Measurements from ENCODE around the gene PLEKHG4B.
"Not testable (repeated sequence)": the region's sequence is repeated elsewhere in the genome, so short reads cannot be mapped to it uniquely, and the experiment has no call there.

PLEKHG4B gene, protein sequence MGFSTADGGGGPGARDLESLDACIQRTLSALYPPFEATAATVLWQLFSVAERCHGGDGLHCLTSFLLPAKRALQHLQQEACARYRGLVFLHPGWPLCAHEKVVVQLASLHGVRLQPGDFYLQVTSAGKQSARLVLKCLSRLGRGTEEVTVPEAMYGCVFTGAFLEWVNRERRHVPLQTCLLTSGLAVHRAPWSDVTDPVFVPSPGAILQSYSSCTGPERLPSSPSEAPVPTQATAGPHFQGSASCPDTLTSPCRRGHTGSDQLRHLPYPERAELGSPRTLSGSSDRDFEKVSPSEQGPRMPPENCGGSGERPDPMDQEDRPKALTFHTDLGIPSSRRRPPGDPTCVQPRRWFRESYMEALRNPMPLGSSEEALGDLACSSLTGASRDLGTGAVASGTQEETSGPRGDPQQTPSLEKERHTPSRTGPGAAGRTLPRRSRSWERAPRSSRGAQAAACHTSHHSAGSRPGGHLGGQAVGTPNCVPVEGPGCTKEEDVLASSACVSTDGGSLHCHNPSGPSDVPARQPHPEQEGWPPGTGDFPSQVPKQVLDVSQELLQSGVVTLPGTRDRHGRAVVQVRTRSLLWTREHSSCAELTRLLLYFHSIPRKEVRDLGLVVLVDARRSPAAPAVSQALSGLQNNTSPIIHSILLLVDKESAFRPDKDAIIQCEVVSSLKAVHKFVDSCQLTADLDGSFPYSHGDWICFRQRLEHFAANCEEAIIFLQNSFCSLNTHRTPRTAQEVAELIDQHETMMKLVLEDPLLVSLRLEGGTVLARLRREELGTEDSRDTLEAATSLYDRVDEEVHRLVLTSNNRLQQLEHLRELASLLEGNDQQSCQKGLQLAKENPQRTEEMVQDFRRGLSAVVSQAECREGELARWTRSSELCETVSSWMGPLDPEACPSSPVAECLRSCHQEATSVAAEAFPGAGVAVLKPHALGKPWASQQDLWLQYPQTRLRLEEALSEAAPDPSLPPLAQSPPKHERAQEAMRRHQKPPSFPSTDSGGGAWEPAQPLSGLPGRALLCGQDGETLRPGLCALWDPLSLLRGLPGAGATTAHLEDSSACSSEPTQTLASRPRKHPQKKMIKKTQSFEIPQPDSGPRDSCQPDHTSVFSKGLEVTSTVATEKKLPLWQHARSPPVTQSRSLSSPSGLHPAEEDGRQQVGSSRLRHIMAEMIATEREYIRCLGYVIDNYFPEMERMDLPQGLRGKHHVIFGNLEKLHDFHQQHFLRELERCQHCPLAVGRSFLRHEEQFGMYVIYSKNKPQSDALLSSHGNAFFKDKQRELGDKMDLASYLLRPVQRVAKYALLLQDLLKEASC (N-terminal part only)

DNA sequence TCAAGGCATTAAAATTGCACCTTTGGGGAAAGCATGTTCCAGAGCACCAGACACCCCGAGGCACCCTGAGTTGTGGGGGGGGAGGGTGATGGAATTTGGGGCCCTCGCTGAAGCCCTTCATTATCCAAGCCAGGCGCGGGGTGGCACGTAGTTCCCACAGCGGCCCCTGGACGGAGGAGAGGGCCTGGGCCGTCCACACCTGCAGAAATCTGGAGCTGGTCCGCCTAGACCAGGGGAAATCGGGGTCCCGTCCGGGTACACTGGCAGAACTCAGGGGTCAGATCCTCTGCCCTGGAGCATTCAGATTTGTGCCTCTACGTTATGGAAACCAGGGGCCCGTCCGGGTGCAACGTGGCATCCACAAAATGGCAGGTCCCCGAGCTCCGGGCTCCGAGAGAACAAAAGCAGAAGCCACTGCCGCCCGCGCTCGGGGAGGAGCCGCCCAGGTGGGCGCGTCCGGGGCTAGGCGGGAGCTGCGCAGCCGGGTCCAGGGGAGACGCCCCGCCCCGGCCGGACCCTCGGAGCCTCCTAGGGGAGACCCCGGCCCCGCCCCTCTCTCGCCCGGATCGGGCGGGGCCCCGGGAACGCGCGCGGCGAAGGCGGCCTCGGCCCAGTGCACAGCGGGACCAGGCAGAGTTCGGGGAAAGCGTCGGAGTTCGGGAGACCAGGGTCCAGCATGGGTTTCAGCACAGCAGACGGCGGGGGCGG lies at the start of gene PLEKHG4B:
TSS of gene PLEKHG4B (plus strand) at position 613 of the 708 bp plus-strand sequence. CDS start at position 677, 64 bp downstream.
- DNase-seq (ENCODE audit: low read depth, low spot score) = no peak

DNA sequence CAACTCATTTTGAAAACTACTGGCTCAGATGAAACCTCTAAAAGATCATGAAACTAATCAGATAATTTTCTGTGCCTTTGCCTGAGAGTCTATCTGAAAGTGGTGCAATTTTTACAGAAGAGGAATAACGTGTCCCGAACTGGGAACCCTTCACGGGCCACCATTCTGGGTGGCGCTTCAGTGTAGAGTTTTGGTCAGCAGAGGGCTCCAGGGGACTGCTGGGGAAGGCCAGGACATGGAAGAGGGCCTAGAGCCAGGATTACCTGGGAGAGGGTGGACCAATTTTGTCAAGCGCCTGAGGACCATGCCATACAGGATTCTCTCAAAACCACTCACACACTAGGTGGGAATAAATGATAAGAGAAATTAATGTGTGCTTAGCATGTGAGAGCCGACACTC lies 49.7 kb upstream of the PLEKHG4B start:
- DNase-seq (ENCODE audit: low read depth, low spot score) = no peak

DNA sequence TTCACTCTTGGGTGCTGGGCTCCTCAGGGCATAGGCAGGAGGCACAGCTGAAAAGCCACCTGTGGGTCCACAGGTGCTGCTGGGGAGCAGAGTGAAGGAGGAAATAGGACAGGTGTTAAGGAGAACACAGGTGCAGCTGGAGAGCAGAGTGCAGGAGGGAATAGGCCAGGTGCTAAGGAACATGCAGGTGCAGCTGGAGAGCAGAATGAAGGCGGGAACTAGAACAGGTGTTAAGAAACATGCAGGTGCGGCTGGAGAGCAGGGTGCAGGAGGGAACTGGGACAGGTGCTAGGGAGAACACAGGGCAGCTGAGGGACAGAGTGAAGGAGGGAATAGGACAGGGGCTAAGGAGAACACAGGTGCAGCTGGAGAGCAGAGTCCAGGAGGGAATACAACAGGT lies 43.8 kb upstream of the PLEKHG4B start:
- no peak for DNase-seq (ENCODE audit: low read depth, low spot score)

DNA sequence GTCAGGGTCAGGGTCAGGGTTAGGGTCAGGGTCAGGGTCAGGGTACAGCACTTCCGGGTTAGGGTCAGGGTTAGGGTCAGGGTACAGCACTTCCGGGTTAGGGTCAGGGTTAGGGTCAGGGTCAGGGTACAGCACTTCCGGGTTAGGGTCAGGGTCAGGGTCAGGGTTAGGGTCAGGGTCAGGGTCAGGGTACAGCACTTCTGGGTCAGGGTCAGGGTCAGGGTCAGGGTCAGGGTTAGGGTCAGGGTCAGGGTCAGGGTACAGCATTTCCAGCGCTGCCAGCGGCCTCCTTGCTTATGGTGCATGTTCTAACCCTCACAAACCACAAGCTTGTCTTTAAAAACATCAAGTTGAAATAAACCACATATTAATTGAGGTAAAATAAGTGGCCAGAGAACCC lies 42.4 kb upstream of the PLEKHG4B start:
- not testable (repeated sequence) for DNase-seq (ENCODE audit: low read depth, low spot score)

DNA sequence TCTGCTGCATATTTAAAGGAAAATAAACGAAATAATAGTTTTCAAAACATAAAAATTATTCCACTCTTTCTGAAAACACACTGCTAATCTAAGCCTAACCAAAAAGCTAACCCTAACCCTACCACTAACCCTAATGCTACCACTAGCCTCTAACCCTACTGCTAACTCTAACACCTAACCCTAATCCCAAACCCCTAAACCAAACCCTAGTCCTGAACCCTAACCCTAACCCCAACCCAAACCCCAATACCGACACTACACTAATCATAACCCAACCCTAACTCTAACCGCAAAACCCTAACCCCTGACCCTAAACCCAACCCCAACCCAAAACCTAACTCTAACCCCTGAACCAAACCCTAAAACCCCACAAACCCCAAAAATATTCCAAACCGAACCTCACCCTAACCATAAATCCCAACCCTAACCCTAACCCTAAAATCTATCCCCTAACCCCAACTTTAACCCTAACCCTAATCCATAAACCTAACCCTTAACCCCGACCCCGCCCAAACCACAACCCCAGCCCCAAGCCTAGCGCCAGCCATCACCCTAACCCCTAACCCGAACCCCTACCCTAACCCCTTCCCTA lies 41.9 kb upstream of the PLEKHG4B start:
- DNase-seq (ENCODE audit: low read depth, low spot score) = no peak

DNA sequence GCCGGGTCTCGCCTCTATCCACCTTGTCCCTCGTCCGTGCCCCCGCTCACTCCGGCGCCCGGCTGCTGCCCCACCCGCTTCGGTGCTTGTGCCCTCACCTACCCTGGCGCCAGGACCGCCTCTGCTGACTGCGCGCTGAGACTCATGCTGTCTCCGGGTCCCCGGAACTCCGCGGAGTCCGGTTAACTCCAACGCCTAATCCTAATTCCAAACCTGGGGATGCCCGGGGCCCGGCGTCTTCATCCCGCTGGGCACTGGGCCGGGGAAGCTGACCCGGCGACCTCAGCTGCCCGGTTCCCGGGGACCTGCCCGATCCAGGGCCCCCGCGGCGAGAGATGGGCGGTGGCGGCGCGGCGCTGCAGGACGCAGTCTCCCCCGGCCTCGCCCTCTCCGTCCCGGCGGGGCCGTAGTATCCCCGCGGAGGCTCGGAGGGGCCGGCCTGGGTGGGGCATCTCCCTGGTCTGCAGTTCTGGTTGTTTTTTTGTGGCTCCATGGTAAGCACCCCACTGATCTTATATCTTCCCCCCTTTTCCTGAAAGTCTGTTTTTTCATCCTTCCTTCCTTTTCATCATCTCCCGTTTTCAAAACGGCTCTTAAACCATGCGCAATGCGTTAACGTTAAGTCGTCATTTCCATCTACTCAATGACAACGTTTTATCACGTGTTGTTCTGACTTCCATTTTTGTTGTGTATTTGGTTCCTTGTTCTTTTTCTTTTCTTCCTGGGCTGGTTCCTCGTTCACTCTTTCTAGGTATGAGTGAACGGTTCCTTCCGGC lies 41.1 kb upstream of the PLEKHG4B start:
- no peak for DNase-seq (ENCODE audit: low read depth, low spot score)

DNA sequence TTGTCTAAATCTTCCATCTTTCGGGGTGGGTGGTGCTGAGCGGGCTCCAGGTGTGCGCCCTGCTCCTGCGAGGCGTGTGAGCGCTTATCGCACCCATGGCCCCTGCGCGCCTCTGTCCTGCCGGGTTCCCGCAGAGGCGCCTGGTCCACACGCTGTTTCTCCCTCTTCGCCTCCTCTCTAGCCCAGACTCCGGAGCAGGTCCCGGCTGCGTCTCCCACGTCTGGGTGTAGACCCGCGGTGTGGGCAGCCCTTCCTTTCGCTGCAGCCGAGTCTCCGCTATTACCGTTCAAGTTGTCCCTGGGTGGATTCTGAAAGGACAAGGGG lies 40.5 kb upstream of the PLEKHG4B start:
- DNase-seq (ENCODE audit: low read depth, low spot score) = no peak

DNA sequence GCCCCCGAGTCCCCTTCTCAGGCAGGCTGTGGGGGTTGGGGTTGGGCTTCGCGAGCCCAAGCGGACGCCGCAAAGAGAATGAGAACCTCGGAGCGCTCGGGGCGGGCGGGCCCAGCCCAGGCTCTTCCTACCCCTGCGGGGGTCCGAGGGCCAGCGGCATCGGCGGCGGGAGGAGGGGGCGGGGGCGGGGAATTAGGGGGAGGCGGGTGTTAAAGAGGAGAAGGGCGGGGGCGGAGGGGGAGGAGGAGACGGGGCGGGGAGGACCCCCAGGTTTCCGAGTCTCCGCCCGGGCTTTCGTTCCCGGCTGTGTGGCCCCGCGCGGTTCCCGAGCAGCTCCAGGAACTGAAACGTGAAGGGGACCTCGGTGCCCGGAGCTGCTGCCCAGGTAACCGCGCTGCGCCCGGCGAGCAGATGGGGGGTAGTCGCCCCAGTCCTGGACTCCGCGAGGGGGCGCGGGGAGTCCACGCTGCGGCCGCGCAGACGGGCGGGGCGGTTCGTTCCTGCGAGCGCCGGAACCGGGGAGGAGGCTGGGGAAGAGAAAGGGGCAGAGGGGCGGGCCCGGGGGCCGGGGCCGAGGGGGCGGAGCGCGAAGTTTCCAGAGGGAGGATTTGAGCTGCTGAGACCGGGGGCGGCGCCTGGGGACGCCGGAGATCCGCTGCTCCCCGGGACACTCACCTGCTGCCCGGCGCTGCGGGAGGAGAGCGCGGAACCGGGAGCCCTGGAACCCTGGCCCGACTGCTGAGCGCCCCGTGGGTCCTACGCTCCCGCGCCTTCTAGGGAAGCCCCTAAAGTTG lies 38.4 kb upstream of the PLEKHG4B start:
- no peak for DNase-seq (ENCODE audit: low read depth, low spot score)

DNA sequence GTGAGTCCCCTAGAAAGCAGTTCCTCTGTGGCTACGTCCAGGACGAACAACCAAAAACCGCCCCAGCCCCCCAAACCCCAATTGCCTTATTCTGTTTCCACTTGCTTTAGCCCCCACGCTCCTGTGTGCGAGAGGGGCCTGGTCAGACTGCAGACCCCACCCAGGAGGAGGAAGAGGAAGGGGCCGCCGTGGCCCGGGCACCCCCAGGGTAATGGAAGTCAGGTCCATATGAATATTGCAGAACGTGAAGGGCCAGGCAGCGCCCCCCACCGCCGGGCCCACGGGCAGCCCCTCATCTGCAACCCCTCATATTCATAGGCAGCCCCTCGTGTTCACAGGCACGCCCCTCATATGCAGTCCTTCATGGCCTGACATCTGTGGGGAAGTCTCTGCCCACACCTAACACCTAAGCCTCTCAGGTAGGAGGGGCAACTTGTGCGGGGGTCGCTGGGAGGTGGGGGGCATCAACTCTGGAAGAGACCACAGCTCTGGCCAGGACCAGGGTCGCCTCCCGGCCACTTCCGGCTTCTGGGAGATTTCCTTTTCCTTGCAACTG lies 37.7 kb upstream of the PLEKHG4B start:
- no peak for DNase-seq (ENCODE audit: low read depth, low spot score)

DNA sequence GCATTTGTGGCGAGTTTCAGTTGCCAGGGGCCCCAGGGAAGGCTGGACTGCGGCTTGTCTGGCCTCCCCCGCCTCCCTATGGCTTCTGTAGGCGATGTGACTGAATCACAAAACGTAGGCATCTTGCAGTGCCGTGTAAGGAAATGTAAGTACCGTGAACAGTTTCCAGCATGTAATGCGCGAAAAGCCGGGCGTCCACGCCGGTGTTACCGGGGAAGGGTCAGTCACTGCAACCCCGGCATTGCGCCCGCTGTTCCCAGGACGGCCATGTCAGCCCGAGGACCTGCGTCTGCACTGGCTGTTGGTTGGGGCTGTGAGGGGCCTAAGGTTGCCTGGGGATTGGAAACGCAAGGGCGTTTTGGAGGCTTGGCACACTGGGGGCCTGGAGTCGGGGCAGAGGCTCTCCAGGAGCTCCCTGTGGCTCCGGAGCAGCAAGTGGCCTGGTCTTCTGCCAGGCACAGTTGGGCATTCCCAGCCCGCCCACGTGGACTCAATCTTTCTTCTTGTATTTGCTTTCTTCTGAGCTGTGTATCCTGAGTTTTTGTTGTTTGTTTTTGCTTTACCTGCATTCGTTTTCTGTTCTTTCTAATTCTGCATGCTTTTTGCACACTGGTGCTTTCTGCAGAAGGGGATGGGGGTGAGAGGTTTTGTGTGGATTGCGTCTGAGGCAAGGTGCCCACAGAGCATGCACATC lies 36.9 kb upstream of the PLEKHG4B start:
- DNase-seq (ENCODE audit: low read depth, low spot score) = no peak

DNA sequence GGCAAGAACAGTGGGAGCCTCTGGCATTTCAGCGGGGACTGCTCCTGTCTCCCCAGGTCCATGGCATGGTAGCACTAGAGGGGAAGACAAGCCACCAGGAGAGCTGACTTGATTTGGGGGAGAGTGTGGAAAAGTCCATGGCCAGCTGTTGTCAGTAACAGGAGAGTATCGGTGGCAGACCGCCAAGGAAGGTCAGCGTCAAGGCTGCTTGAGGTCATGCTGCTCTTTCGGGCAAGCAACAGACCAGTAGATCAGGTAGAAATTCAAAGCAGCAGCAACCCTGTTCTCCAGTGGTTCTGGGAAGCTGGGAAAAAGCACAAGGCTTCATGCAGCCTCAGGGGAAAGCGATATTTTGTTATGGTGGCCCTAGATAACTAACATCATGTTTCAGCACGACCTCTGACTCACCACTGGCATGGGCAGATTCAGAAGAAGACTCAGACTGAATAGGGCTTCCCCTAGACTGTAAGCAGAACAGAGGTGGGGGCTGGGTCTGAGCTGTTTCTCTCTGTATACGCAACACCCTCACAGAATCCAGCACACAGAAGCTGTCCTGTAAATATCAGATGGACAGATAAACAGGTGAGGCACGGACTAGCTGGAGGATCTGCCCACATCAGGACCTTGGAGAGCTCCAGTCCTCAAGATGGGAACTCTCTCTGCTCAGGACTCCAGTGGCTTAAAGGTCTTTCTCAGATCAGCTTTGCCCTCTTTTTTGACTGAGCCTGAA lies 35.2 kb upstream of the PLEKHG4B start:
- DNase-seq (ENCODE audit: low read depth, low spot score) = no peak

DNA sequence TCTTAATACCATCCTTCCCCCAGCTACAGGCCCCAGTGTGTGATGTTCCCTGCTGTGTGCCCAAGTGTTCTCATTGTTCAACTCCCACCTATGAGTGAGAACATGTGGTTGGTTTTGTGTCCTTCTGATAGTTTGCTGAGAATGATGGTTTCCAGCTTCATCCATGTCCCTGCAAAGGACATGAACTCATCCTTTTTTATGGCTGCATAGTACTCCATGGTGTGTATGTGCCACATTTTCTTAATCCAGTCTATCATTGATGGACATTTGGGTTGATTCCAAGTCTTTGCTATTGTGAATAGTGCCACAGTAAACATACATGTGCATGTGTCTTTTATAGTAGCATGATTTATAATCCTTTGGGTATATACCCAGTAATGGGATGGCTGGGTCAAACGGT lies 31.7 kb upstream of the PLEKHG4B start:
- not testable (repeated sequence) for DNase-seq (ENCODE audit: low read depth, low spot score)

DNA sequence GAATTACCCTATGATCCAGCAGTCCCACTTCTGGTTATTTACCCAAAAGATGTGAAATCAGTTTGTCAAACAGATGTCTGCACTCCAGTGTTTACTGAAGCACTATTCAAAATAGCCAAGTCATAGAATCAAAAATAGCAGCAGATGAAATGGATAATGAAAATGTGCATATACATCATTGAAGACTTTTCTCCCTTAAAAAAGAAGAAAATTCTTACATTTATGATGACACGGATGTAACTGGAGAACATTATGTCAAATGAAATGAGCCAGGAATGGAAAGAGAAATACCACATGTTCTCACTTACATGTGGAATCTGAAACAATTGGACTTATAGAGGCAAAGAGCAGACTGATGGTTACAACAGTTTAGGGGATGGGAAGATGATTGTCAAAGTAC lies 21.5 kb upstream of the PLEKHG4B start:
- DNase-seq (ENCODE audit: low read depth, low spot score) = no peak

DNA sequence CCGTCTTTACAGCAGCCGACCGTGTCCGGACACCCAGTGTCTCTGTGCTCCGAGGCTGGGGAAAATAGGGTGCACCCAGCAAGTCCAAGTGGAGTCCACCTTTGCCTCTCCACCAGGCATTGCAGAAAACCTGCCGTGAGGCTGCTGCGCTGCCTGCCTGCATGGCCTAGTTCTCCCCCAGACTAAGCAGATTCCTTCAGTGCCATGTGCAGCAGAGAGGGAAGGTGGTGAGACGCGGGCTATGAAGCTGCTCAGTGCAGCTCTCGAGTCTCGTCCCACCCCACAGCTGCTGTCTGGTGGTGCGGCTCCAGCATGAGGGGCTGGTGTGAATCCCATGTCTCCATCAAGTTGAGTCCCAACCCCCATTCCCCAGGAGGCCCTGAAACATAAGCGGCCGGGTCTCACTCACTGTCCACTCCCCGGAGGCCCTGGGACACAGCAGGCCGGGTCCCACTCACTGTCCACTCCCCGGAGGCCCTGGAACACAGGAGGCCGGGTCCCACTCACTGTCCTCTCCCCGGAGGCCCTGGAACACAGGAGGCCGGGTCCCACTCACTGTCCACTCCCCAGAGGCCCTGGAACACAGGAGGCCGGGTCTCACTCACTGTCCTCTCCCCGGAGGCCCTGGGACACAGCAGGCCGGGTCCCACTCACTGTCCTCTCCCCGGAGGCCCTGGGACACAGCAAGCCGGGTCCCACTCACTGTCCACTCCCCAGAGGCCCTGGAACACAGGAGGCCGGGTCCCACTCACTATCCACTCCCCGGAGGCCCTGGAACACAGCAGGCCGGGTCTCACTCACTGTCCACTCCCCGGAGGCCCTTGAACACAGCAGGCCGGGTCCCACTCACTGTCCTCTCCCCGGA lies 19.4 kb upstream of the PLEKHG4B start:
- DNase-seq (ENCODE audit: low read depth, low spot score) = not testable (repeated sequence)

DNA sequence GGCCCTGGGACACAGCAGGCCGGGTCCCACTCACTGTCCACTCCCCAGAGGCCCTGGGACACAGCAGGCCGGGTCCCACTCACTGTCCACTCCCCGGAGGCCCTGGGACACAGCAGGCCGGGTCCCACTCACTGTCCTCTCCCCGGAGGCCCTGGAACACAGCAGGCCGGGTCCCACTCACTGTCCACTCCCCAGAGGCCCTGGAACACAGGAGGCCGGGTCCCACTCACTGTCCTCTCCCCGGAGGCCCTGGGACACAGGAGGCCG lies 18.9 kb upstream of the PLEKHG4B start:
- DNase-seq (ENCODE audit: low read depth, low spot score) = not testable (repeated sequence)

DNA sequence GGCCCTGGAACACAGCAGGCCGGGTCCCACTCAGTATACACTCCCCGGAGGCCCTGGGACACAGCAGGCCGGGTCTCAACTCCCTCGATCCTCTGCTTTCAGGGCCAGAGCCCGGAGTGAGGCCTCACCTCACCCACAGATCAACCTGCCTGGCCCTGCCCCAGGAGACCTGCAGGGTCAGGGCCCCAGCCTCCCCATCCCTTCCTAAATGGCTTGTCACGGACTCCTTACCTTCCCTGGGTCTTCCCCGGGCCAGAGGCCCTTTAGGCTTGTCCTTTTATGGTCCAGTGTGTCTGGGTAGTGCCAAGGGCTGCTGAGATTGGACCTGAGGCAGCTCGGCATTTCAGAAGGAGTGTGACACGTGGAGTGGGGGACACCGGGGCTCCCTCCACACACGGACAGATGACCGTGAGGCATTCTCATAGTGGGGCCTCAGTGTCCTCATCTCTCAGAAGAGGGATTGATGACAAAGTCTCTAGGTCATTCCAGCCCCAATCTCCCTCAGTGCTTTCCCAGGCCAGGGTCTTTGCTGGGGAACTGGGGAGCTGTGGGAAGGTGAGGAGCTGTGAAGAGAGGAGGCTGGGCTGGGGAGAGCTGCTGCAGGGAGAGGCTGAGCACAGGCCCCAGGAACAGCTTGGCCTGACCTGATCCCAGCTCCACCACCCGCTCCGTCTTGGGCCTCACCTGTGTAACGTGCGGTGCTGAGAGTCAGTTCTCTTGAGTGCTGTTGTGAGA lies 18.0 kb upstream of the PLEKHG4B start:
- DNase-seq (ENCODE audit: low read depth, low spot score) = no peak

Measured in activated naive CD8-positive, alpha-beta T cell treated with anti-CD3 and anti-CD28 coated beads, Interleukin-2, amount 50 U/mL, for 16 hours (primary cell).